Stimulated activated CD4-positive, alpha-beta T cell treated with anti-CD3 and anti-CD28 coated beads, Interleukin-1b, Interleukin-23, amount 100 ng/mL, for 24 hours (primary cell): ENCODE measurements around the gene MS4A10.

Experiments
- DNase-seq, 4 experiments: peaks; one replicate each; pipeline ENCODE4 v3.0.0-alpha.2; 2020; ENCODE audit warnings: low read depth in 4 of 4, low spot score in 1 of 4

Gene MS4A10

GRCh38 chr11:60786811-60787567 lies 1.9 kb downstream of the MS4A10 start:
- no peak for DNase-seq

- DNase-seq, result no peak
These were observed 3.4 kb downstream of the MS4A10 start for GRCh38 chr11:60788401-60789125.

GRCh38 chr11:60790726-60791125 lies 5.6 kb downstream of the MS4A10 start:
- no peak for DNase-seq

GRCh38 chr11:60791153-60791933 lies 6.2 kb downstream of the MS4A10 start:
- no peak for DNase-seq

GRCh38 chr11:60792521-60792920 lies 7.4 kb downstream of the MS4A10 start:
- no peak for DNase-seq

GRCh38 chr11:60795291-60795690 lies 10.2 kb downstream of the MS4A10 start:
- DNase-seq, result no peak

GRCh38 chr11:60797846-60798630 lies 12.9 kb downstream of the MS4A10 start:
- DNase-seq, result no peak

GRCh38 chr11:60798631-60799030 lies 13.5 kb downstream of the MS4A10 start:
- DNase-seq, result no peak

GRCh38 chr11:60801194-60801593 lies 16.1 kb downstream of the MS4A10 start:
- no peak for DNase-seq

- no peak for DNase-seq
These were observed 18.3 kb downstream of the MS4A10 start for GRCh38 chr11:60803273-60803936.

- DNase-seq, result no peak
These were observed 24.1 kb downstream of the MS4A10 start for GRCh38 chr11:60809249-60809648.

- no peak for DNase-seq
These were observed 24.6 kb downstream of the MS4A10 start for GRCh38 chr11:60809691-60810090.

- DNase-seq, result no peak
These were observed 25.0 kb downstream of the MS4A10 start for GRCh38 chr11:60810151-60810550.

- DNase-seq, result no peak
These were observed 25.4 kb downstream of the MS4A10 start for GRCh38 chr11:60810569-60810968.

- DNase-seq, result no peak
These were observed 28.2 kb downstream of the MS4A10 start for GRCh38 chr11:60813324-60813723.

- DNase-seq, result no peak
These were observed 29.0 kb downstream of the MS4A10 start for GRCh38 chr11:60814112-60814511.

- DNase-seq, result no peak
These were observed 31.5 kb downstream of the MS4A10 start for GRCh38 chr11:60816590-60817157.

GRCh38 chr11:60818057-60818456 lies 32.9 kb downstream of the MS4A10 start:
- DNase-seq, result no peak

GRCh38 chr11:60821827-60822599 lies 36.9 kb downstream of the MS4A10 start:
- no peak for DNase-seq
